HL-60/S4 treated with phorbol 12-myristate 13-acetate at 8.2 ng/mL for 4 days and 3 days (cell line): ENCODE measurements around the gene CTPS1.

Source experiments
- in situ Hi-C: fragments of 300-500 bp; cut with MboI; formaldehyde crosslinking; loops from 2 replicates; pipeline ENCODE4 v1.15.0; 2022; ENCODE audit warnings: low sequenced_read_pairs

CTPS1 gene

DNA sequence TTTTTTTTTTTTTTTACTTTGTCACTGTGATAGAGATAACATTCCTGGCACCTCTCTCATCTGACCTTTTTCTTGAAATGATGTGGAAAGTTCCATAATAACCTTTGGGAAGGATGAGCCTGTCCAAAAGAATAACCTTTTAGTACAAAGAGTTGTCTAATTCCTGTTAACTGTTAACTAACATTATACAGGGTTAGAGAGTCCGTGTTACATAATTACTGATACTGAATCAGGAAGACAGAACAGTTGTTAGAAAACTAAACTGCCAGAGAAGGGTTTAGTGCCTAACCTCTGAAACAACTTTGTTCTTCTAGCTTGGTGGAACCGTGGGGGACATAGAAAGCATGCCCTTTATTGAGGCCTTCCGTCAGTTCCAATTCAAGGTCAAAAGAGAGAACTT, 8.8 kb downstream of the CTPS1 start:
- in situ Hi-C loops = no loop called here

DNA sequence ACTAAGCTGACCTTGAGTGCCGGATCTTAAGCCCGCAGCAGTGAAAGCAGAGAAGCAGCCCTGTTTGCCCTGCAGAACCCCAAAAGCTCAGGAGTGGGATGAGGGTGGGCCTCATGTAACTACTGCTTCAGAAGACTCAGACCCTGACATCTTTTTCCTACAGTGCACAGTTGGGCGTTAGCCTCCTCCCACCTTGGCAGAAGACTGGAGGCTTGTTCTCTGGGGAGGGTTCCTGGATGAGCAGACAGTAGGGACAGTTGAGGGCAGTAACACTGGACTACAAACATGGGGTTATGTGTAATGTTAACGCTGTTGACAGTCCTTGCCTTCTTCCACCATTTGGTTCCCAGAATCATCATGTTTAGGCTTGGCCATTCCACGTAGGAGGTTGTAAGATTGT, 9.6 kb downstream of the CTPS1 start:
- in situ Hi-C loops = no loop called here

DNA sequence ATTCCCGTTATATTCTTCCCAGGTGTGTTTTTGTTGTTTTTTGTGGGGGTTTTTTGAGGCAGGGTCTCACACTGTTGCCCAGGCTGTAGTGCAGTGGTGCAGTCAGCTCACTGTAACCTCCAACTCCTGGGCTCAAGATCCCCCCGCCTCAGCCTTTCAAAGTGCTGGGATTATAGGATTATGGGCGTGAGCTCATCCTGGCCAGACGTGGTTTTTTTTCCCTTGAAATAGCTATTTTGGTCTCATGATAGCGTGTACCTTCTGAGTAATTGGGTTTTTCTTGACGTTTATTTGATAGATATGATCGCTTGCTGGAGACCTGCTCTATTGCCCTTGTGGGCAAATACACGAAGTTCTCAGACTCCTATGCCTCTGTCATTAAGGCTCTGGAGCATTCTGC, 17.6 kb downstream of the CTPS1 start:
- in situ Hi-C loops = no loop called here

DNA sequence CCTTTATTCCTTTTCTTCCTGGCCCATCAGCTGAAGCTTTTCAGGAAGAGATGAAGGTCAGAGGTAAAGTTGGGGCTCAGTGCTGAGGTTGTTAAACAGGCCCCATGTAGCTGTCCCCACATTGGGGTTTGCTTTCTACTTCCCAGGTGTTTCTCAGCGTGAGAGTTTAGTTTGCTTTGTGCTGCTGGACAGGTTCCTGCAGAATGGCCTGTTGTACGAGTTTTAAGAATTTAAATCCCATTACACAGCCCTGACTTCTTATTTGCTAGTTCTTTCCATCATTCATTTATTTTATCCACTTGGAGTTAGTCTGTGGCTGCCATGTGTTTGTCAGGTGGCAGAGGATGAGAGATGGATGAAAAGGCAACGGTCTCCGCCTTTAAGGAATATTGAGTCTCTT, 19.2 kb downstream of the CTPS1 start:
- in situ Hi-C loops = no loop called here

DNA sequence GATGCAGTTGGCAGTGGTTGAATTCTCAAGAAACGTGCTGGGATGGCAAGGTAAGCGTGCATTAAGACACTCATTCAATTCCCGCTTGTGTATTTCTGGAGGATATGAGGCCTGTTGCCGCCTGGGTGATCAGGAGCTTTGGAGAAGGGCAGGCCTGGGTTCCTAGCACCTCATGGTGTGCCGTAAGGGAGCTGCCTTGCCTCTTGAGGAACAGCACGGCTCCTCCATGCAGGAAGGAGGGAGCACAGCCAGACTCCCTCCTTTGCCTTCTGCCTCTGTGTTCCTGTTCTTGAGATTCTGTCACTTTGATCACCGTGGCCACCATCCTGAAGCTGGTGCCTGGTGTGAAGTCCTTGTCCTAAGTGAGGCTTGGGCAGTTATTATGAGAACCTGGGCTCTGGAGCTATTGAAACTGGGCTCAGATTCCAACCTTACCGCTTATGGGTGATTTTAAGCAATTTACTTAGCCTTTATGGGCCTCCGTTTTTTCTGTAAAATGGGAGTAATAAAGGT, 23.7 kb downstream of the CTPS1 start:
- in situ Hi-C loops = no loop called here

DNA sequence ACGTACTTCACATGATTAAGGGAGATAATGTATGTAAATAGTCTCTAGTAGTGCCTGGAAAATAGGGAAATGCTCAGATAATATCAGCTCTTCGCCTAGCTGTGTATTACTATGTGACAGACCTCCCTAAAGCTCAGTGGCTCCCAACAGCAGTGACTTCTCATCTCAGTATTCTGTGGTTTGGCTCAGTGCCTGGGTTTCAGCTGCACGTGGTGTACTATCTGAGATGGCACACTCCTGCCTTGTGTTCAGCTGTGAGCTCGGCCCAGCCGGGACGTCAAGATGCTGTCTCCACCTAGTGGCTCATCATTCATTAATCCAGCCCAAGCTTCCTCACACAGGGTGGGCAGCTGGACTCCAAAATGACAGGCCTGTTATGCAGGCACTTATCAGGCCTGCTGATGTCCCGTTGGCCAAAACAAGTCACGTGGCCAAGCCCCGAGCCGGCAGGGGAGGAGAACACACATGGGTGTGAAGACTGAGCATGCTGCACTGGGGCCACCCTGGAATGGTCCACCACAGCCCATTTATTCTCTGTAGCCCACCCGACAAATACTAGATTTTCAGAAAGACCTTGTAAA, 24.2 kb downstream of the CTPS1 start:
- in situ Hi-C loops = no loop called here

DNA sequence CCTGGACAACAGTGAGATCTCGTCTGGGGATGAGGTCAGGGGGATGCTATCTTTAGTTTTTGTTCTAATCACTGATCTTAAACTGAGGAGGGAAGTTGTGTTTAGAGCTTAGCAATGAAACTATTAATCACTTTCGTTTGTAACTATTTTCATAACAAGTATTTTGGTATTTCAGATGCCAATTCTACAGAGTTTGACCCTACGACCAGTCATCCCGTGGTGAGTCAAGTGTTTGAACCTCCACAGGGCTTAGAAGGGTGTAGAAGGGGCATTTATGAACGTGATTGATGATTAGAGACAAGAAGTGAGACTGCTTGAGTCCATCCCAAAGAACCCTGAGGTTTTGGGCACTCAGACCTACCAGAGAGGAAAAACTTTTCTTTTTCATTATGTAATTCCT, 26.4 kb downstream of the CTPS1 start:
- in situ Hi-C loops = no loop called here

DNA sequence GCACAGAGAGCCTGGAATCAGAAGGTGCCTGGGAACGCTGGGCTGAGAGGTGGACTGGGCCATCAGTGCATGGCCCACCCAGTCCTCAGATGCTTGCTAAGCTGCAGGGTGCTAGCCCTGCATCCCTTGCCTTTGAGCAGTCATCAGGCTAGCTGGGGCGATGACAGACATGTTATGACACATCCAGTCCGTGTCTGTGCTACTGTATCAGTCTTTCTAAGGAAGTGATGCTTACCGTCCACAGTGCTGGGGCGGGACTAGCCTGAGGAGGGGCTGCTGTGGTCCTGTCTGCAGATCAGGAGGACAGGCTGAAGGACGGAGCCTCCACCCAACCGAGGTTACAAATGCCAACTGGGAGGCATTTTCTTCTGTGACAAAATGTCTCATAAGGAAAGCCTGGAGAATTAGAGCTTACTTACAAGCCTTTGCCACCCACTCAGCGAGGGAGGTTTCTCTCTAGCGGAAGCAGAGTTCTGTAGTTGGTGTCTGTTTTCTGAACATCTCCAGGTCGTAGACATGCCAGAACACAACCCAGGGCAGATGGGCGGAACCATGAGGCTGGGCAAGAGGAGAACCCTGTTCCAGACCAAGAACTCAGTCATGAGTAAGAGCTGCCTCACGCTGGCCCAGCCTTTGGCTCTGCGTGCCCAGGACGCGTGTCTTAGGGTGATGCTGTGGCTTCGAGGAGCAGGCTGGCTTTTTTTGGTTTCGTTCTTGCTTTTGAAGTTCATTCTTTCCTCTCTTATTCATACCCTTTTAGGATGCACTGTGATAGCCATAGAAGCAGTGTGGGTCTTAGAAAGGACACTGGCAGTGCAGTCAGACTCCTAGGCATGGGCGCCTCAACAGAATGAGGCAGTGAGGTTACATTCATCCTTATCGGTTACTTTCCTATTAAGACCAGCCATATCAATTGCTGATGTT, 27.7 kb downstream of the CTPS1 start:
- in situ Hi-C loops = no loop called here

DNA sequence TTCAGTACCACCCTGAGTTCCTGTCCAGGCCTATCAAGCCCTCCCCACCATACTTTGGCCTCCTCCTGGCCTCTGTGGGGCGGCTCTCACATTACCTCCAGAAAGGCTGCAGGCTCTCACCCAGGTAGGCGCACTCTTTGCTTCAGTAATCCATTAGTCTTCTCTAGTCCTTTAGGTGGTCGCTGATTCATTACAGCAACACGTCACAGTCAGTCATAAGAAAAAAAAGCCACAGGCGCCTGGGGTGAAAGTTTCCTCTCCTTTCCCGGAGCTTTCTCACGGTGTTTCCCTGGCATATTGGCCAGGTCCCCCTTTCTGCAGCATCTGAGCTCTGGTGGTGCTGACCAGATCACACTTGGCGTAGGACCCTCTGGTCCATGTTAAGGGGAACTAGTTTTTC, 30.0 kb downstream of the CTPS1 start:
- in situ Hi-C loops = no loop called here

DNA sequence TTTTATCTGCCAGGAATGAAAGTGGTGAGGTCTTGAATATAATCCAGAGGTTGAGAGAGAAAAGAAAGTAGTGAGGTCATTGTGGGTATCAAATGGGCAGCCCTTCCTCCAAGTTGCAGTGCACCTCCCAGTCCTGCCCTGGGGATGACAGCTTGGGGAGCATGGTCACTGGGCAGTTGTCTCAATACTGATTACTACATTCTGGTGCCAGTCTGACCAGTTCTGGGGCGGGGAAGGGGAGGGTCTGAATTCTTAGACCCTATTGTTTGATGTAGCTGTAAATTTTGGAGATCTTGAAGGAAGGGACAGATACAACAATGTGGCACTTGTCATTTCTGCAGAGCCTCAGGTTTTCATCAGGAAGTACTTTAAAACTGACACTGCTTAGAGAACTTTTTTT, 30.8 kb downstream of the CTPS1 start:
- in situ Hi-C loops = no loop called here

DNA sequence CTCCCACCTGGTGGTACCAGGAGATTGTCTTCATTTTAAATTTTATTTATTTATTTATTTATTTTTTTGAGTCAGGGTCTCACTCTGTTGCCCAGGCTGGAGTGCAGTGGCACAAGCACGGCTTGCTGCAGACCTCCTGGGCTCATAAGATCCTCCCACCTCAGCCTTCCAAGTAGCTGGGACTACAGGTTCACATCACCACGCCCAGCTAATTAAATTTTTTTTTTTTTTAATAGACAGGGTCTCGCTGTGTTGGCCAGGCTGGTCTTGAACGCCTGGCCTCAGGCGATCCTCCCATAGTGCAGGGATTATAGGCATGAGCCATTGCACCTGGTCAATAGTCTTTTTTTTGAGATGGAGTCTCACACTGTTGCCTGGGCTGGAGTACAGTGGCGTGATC, 33.5 kb downstream of the CTPS1 start:
- in situ Hi-C loops = no loop called here

DNA sequence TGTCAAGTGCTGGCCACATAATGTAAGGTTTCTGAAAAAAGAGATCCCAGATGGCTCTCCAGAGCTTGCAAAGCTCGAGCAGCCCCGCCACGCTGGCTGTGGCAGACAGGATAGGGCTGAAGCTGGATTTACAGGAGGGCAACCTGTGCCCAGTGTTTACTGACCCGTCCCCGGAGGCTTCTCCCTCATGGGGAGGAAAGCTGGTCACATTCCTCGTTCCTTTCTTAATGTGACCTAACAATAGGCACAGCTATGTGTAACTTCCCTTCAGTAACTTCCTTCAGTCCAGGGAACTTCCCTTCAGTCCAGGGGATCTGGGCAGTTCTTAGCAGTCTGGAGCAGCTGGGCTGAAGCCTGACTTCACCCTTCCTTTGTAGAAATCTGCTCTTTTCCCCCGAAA, 34.3 kb downstream of the CTPS1 start:
- in situ Hi-C loops = no loop called here

DNA sequence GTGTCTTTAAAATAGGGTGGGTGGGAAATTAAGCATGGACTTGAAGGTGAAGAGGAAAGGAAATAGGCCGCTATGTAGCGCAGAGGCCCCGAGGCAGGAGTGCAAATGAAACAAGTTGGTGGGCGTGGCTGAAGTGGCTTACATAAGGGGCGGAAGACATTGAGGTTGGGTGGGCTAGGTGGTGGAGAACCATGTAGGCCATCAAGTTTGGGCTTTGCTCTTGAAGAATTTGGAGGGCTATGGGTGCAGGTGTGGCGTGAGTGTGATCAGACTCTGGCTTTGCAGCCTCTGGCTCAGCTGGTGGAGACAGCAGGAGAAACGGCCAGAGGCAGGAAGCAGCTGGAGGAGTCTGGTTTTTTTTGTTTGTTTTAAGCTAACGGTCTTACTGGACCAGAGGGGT, 35.4 kb downstream of the CTPS1 start:
- in situ Hi-C loops = no loop called here

DNA sequence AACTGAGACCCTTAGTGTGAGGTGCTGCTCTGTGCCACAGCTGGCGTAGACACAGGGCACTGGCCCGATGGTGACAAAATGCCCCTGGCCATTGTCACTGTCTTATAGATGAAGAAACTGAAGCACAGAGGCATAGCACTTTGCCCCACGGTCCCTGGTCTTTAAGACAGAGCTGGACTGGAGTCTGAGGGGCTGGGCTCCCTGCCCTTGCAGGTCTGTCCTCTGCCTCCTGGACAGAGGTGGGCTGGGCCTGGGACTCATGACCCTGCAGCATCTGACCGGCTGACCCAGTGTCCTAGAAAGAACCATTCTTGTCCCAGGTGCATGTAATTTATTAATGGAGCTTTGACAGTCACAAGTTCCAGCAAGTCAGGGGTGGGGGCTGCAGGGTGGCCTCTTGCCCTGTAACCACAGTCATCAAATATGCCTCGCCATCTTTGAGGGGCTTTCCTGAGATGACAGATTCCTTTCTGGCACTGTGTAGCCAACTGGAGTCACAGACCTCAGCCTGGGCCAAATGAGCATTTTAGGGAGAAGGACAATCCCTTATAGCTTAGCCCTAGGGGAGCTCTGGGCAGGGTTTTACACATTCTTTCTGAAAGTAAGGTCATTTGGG, 35.9 kb downstream of the CTPS1 start:
- in situ Hi-C loops = no loop called here

DNA sequence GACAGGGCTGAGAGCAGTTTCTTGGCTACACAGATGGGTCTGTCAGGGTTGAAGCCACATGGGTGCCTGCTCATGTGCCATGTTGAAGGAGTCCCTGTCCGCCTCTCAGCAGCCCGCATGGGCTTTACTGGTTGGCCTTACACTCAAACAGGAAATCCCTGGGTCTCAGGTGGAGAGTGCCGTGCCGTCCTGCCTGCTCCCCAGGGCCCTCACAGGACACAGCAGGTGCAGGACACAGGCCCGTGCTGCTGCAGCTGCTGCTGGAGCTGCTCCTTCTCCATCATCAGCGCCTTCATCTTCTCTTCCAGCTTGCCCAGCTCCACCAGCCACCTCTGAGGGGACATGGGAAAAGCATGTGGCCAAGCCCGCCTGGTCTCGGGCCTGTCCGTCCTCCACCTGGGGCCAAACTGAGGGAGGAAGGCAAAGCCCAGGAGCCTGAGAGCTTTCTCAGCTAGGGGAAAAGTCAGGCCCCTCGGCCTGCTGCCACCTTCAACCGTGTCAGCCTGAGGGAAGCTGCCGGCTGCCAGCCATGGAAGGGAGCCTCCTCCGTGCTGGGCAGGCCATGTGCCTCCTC, 36.5 kb downstream of the CTPS1 start:
- in situ Hi-C loops = no loop called here

DNA sequence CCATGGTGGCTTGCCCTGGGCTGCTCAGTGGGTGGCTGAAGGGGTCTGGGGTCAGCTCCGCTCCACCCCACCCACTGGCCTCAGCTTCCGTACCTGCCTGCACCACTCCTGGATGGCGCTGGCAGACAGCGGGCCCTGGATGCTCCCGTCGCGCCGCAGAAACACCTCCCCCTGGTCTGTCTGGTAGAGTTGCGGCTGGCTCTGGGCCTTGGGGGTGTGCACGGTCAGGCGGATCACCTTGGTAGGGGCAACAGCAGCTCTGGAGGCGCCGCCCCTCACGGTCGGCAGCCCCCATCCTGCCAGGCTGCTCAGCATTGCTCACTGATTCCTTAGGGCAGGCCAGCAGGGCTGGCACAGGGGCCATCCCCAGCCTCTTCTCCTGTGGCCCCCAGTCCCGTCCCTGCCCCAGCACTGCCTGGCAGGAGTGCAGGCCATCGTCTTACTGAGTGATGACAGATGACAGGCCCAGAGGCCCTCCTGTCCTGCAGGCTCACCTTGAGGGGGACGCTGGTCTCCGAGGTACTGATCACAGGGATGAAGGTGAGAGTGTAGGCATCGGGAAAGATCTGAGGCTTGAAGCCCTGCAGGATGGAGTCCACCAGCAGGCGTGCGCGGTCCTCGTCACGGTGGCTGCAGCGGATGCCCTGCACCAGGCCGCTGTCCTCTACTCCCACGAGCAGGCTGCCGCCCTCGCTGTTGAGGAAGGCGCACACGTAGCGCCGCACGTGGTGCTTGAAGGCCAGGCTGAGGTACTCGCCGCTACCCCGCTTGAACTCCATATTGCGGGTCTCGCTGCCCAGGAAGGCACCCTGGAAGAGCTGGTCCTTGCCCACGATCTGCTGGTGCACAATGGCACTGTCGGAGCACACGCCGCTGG, 37.9 kb downstream of the CTPS1 start:
- in situ Hi-C loops = no loop called here

DNA sequence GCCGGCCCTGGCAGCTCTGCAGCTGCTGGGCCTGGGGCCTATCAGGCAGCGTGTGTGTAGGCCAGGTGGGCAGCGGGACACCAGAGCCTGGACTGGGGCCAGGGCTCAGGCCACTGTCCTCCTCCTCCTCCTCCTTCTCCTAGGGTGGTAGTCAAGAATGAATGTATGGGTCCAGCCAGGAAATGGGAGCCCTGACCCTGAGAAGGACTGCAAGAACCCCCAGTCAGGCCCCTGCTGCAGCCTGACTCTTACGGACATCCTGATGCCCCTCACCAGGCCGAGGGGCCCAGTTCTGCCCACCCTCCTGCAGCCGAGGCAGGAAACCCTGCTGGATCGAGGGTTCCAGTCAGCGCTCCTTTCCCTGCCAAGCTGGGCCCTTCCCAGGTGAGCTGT, 38.5 kb downstream of the CTPS1 start:
- in situ Hi-C loops = no loop called here

DNA sequence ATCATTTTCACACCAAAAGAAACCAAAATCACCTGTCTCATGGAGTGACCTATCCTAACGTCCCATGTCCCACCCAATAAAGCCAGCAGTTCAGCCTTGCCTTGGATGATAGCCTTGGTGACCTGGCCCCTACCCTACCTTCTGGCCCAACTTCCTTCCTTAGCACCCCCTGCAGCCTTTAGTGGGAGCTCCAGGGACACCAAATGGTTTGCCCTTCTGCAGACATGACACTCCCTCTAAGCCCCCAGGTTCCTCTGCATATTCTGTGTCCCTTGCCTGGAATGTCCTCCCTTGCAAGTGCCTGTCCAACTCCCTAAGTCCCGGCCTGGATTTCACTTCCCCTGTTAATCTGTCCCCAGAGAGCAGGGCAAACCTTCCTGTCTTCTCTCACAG, 39.9 kb downstream of the CTPS1 start:
- in situ Hi-C loops = no loop called here

DNA sequence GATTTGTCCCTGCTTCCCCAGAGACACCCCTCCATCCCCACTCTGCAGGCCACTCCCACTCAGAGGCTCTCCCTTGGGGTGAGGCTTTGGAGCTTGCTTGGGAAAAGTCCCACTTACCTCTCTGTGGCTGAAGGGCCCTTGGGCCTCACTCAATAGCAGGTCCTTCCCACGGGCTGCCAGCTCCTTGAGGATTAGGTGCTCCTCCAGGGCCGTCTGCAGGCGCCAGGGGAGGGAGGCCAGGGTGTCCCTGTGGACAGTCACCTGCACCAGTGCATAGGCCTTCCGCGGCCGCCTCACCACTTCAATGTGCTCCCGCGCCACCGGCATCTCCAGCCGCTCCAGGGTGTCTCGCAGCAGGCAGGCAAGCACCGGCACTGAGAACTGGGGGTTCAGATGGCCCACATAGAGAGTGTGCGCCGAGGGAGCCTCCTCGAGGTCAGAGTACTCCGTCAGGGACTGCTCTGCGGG, 40.6 kb downstream of the CTPS1 start:
- in situ Hi-C loops = no loop called here

DNA sequence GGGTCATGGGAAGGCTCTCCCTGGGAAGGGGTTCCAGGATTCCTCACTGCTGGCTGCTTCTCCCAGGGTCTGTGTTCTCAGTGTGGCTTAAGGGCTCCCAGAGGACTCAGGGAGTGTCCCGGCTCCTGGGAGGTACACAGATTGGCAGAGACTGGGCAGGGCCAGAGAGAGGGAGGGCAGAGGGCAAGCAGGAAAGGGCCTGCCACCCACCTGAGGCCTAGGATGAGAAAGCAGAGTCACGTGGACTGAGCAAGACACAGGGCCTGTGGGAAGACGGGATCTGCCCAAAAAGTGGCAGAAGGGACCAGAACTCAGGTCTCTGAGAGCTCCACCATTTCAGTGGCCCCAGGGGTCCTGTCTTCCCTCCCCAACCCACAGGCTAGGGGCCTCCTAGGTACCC, 41.2 kb downstream of the CTPS1 start:
- in situ Hi-C loops = no loop called here
